Suprapubic skin (tissue), 4 donors: ENCODE measurements around the gene NPDC1. TPM values are rescaled to one million over a fixed set of nuclear protein-coding genes. Genes with fewer than 3 reads are reported as not detected.

Source experiments
- DNase-seq, 2 donors: peaks; one replicate each; pipeline ENCODE4 v3.0.0-alpha.2; 2019; ENCODE audit warnings: low spot score in 2 of 2
- H3K27ac ChIP-seq: fragments of 200-600 bp; sonication (generic); one replicate; pipeline ENCODE4 v1.5.1; 2019
- H3K27me3 ChIP-seq: fragments of 200-600 bp; sonication (generic); one replicate; pipeline ENCODE4 v1.5.1; 2019
- H3K36me3 ChIP-seq: fragments of 200-600 bp; sonication (generic); one replicate; pipeline ENCODE4 v1.5.1; 2019
- H3K4me1 ChIP-seq: fragments of 200-600 bp; sonication (generic); one replicate; pipeline ENCODE4 v1.5.1; 2019
- H3K4me3 ChIP-seq: fragments of 200-600 bp; sonication (generic); one replicate; pipeline ENCODE4 v1.5.1; 2019; ENCODE audit warnings: mild to moderate bottlenecking
- H3K9me3 ChIP-seq: fragments of 200-600 bp; sonication (generic); one replicate; pipeline ENCODE4 v1.5.1; 2019
- CTCF ChIP-seq, 2 donors: fragments of 200-600 bp in 1 of 2; fragments of 450-650 bp in 1 of 2; sonication (generic) in 1 of 2; IDR thresholded peaks; one replicate each; pipeline ENCODE4 v1.5.1; 2016 to 2019; ENCODE audit warnings: antibody characterized with exemption in 2 of 2, mild to moderate bottlenecking in 1 of 2, moderate library complexity in 1 of 2
- EP300 ChIP-seq: sonication (generic); formaldehyde crosslinking; IDR thresholded peaks from one replicate; pipeline ENCODE4 v1.6.1; 2017; ENCODE audit warnings: antibody characterized with exemption
- POLR2A ChIP-seq, 2 donors: fragments of 450-650 bp; IDR thresholded peaks; one replicate each; pipeline ENCODE4 v1.6.1; 2017; ENCODE audit warnings: antibody characterized with exemption in 2 of 2, mild to moderate bottlenecking in 2 of 2, moderate library complexity in 2 of 2
- POLR2AphosphoS5 ChIP-seq, 3 donors: sonication (generic); formaldehyde crosslinking; IDR thresholded peaks; one replicate each; pipeline ENCODE4 v1.6.1; 2017; ENCODE audit warnings: antibody characterized with exemption in 3 of 3
- WGBS: methylation state at CpG from one replicate; pipeline ENCODE4 v1.1.5; 2018; 5-methylcytosine and 5-hydroxymethylcytosine counted together
- total RNA-seq, 4 donors: library from RNA; depleted of rRNA; stranded (reverse); fragments of >200 nt; gene quantifications; one replicate each; pipeline ENCODE4 v1.1.0, GENCODE V29; 2016

Gene NPDC1
- total RNA-seq, 4 donors from 2014 or later = 22.2 to 64.0 (median 47.3) TPM

DNA sequence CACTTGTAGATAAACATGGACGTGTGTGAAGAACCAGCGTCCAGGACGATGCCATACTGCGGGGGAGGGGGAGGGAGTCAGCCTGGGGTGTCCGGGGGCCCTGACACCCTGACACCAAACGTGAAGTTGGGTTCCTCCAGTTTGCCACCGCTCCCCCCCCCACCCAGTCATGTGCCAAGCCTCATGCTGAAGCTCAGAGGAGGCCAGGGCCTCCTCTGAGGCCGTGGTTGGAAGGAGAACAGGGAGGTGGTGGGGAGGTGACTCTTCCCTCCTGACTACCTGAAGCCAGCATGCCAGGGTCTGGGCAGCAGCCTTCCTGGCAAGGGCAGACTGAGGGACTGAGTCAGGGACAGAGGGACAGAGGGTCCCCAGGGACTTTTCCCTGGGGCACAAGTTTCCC, 6.3 kb upstream of the NPDC1 start:
- Histone ChIP-seq H3K4me3 (no peak overlapping the region), H3K27ac (no peak overlapping the region), H3K4me1 (peaks cover 60% of the 10 kb centered on the region), H3K36me3 (no peaks in the 10 kb centered on the region), H3K9me3 (no peaks in the 10 kb centered on the region), H3K27me3 (peaks cover 59% of the 10 kb centered on the region)
- DNase-seq = no peak
- TF ChIP-seq POLR2AphosphoS5 (IDR thresholded peaks at IDR 0.05) = no peak
- no peak for TF ChIP-seq CTCF (IDR thresholded peaks at IDR 0.05)
- no peak for TF ChIP-seq POLR2A (IDR thresholded peaks at IDR 0.05)
- no peak for TF ChIP-seq EP300
- 62% methylated on average over 2 of the region's 8 CpGs for WGBS

DNA sequence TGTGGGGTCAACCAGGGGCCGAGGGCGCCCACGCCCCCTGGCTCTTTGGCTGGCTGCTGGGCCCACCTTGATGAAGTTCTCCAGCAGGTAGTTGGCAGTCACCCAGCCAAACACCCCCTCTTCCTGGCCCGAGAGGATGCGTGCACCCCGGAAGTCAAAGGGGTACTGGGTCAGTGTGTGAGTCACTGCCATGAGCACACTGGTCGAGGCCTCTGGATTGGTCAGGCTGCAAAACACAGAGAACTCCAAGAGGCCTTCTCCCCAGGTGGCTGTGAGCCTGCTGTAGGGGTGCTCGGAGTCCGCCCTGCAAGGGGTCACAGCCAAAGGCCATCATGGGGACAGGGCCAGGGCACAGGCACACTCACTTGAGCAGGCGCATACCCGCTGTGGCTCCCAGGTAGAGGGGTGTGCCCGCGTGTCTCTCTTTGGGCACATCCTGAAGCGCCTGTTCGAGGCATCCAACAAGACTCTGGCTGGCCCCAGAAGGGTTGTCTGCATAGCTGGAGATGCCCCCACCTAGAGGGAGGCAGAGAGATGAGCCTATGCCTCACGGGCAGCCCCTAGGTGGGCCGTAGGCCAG, 5.3 kb upstream of the NPDC1 start:
- peaks cover 54% of the 10 kb centered on the region for H3K4me1 ChIP-seq
- WGBS = 90% methylated on average over 6 of the region's 17 CpGs
- H3K4me3 ChIP-seq = no peak overlapping the region
- H3K27me3 ChIP-seq = peaks cover 62% of the 10 kb centered on the region
- no peak overlapping the region for H3K27ac ChIP-seq
- DNase-seq = no peak
- H3K9me3 ChIP-seq = no peaks in the 10 kb centered on the region
- no peaks in the 10 kb centered on the region for H3K36me3 ChIP-seq
- TF ChIP-seq EP300 (no peak), CTCF (IDR thresholded peaks at IDR 0.05) (no peak), POLR2AphosphoS5 (IDR thresholded peaks at IDR 0.05) (no peak), POLR2A (IDR thresholded peaks at IDR 0.05) (no peak)

DNA sequence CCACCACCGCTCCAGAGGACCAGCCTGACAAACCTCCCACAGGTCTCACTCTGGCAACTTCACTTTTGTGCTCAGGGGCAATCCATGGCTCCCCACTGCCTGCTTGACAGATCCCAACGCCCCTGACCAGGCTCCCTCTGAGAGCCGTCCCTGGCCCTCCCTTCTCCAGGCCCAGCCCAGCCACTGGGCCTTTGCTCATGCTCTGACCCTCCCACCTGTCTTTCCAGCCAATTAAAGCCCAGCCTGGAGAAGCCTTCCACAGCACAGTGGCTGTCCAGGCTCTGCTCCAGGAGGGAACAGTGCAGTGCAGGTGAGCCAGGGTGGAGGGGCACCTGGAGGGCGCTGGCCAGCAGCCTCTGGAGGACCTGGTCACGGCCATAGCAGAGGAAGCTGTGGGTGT, 4.6 kb upstream of the NPDC1 start:
- Histone ChIP-seq H3K27ac (no peak overlapping the region), H3K9me3 (no peaks in the 10 kb centered on the region), H3K36me3 (no peaks in the 10 kb centered on the region), H3K4me1 (peaks cover 53% of the 10 kb centered on the region), H3K27me3 (peaks cover 65% of the 10 kb centered on the region), H3K4me3 (no peak overlapping the region)
- 96% methylated on average over 3 of the region's 5 CpGs for WGBS
- no peak for DNase-seq
- TF ChIP-seq POLR2AphosphoS5 (IDR thresholded peaks at IDR 0.05) = no peak
- TF ChIP-seq POLR2A (IDR thresholded peaks at IDR 0.05) = no peak
- no peak for TF ChIP-seq CTCF (IDR thresholded peaks at IDR 0.05)
- no peak for TF ChIP-seq EP300

DNA sequence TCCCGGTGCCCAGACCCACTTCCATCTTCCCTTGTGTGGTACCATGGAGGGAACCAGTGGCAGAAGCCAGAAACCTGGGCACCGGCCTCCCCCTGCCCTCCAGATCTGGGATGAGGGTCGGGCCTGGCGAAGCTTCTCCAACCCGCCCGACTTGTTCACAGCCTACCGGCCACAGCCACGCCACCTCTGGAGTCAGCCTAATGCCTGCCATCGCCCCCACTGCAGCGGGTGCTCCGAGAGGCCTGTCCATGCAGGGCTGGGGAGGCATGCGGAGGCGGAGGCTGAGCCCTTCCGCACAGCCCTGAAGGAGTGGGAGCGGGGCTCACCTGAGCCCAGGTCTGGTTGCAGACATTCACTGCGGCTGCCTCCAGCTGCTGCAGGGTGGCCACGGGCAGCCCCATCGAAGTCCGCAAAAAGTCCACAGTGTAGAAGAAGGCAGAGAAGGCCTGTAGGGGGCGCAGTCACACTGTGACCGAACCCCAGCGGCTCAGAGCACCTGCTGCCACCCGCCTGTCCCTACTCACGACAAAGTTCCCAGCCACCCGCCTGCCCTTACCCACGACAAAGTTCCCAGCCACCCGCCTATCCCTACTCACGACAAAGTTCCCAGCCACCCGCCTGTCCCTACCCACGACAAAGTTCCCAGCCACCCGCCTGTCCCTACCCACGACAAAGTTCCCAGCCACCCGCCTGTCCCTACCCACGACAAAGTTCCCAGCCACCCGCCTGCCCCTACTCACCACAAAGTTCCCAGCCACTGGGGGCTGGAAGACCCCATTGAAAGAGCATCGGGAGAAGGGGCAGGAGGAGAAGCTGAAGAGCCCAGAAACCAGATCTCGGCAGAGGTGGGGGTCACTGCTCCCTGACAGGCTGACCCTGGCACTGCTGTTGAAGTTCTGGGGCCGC, 3.8 kb upstream of the NPDC1 start:
- no peaks in the 10 kb centered on the region for H3K9me3 ChIP-seq
- DNase-seq = no peak
- no peak overlapping the region for H3K4me3 ChIP-seq
- peaks cover 52% of the 10 kb centered on the region for H3K4me1 ChIP-seq
- peak in 1 of 2 donors; percentile 46 for TF ChIP-seq CTCF (IDR thresholded peaks at IDR 0.05)
- no peak for TF ChIP-seq POLR2A (IDR thresholded peaks at IDR 0.05)
- TF ChIP-seq POLR2AphosphoS5 (IDR thresholded peaks at IDR 0.05) = no peak
- TF ChIP-seq EP300 = no peak
- no peaks in the 10 kb centered on the region for H3K36me3 ChIP-seq
- no peak overlapping the region for H3K27ac ChIP-seq
- WGBS = 62% methylated on average over 29 of the region's 38 CpGs
- peaks cover 65% of the 10 kb centered on the region for H3K27me3 ChIP-seq
